ENCODE measurements around the gene ARAP1.

The ARAP1 gene

GRCh38 chr11:72703267-72704008 is 48.8 kb downstream of the ARAP1 start:
- H3K4me3 ChIP-seq (replicated peaks in 1 of 2; ENCODE audit: low read depth in 2 of 2, low read length in 2 of 2): no peak overlapping the region
- TF ChIP-seq, protein P1, sequence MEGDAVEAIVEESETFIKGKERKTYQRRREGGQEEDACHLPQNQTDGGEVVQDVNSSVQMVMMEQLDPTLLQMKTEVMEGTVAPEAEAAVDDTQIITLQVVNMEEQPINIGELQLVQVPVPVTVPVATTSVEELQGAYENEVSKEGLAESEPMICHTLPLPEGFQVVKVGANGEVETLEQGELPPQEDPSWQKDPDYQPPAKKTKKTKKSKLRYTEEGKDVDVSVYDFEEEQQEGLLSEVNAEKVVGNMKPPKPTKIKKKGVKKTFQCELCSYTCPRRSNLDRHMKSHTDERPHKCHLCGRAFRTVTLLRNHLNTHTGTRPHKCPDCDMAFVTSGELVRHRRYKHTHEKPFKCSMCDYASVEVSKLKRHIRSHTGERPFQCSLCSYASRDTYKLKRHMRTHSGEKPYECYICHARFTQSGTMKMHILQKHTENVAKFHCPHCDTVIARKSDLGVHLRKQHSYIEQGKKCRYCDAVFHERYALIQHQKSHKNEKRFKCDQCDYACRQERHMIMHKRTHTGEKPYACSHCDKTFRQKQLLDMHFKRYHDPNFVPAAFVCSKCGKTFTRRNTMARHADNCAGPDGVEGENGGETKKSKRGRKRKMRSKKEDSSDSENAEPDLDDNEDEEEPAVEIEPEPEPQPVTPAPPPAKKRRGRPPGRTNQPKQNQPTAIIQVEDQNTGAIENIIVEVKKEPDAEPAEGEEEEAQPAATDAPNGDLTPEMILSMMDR (IDR thresholded peaks at IDR 0.05; ENCODE audit: low read depth, low read length): no peak
- DNase-seq (ENCODE audit: low read depth in 2 of 2): peak; percentile 57 to 94

DNA sequence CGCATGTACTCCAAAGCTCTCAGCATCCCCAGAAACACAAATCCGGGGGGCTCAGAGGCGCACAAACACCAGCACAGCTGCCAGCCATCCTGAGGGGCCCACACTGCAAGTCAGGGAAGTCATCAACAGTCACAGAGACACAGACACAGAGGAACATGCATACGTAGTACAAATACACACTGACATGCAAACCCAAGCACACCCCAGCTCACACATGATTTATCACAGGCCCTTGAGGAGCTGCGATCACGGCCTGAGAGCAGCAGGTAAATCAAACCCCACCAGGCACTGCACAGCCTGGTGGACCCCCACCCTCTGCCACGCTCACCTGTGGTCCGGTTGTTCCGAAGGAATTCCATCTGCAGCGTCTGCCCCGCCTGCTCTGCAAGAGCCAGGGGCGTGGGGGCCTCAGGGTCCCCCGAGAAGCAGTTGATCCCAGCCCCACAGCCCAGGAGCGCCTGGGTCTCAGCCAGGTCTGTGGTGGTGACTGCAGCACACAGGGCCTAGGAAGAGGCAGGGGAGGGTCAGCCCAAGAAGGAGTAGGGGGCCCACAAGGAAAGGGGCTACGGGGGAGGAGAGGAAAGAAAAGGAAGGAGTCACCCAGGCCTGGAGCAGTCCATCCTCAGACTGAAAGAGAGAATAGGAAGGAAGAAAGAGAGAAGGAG is 49.5 kb downstream of the ARAP1 start:
- no peak for DNase-seq (ENCODE audit: low read depth in 2 of 2)
- TF ChIP-seq, protein P1 (IDR thresholded peaks at IDR 0.05; ENCODE audit: low read depth, low read length): no peak
- H3K4me3 ChIP-seq (replicated peaks in 1 of 2; ENCODE audit: low read depth in 2 of 2, low read length in 2 of 2): peak overlapping the region in 1 of 2 donors; percentile 13

DNA sequence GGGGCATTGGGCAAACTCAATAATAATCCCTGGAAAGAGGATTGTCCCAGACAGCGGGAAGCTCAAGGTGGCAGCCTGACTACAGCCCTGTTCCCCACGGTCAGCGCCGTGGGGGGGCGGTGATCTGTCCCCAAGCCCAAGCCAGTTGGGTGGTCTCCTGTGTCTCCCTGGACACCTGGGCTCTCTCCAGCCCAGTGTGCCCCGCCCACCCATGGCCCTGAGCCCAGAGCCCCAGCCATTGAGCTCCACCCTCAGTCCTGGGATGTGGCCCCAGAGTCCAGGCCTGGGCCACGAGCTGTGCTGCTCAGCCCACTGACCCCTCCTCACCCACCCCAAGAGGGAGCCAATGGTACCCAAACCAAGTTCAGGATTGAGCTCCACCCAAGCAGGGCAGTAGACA is 50.1 kb downstream of the ARAP1 start:
- TF ChIP-seq, protein P1 (IDR thresholded peaks at IDR 0.05; ENCODE audit: low read depth, low read length): no peak
- peak overlapping the region in 1 of 2 donors; percentile 13 for H3K4me3 ChIP-seq (replicated peaks in 1 of 2; ENCODE audit: low read depth in 2 of 2, low read length in 2 of 2)
- no peak for DNase-seq (ENCODE audit: low read depth in 2 of 2)

DNA sequence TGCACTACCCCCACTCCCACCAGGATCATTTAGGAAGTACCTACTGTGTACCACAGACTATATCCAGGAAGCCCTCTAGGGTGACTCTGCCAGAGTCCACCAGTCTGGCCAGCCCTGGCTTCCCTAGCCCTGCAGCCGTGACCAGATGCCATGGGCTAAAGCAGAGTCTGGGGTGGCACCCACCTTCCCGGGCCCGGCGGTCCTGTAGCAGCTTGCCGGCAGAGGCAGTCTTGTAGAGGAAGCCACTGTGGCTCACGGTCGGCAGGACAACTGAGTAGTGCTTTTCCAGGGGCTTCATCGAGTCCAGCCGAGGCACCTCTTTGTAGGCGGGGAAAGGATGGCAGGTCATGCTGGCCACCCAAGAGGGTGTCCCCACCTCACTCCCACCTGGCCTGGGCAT is 50.7 kb downstream of the ARAP1 start:
- no peak for DNase-seq (ENCODE audit: low read depth in 2 of 2)
- no peak overlapping the region for H3K4me3 ChIP-seq (replicated peaks in 1 of 2; ENCODE audit: low read depth in 2 of 2, low read length in 2 of 2)
- TF ChIP-seq, protein P1 (IDR thresholded peaks at IDR 0.05; ENCODE audit: low read depth, low read length): no peak

DNA sequence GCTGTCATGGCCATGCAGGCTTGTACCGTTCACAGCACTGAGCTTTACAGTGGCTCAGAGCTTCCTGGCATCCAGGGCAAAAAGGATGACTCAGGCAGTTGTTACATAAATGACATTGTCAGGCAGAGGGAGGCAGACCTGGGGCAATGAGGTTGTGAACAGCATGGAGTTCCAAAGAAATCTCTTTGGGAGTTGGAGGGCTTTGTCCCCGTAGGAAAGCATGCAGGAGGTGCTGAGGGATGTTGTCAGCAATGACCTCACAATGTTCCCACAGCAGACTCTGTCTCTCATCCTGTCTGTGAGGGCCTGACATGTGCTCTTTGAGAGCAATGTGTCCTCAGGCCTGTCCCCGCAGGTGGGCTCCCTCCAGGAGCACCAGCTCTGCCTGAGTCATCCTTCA is 52.1 kb downstream of the ARAP1 start:
- H3K4me3 ChIP-seq (replicated peaks in 1 of 2; ENCODE audit: low read depth in 2 of 2, low read length in 2 of 2): no peak overlapping the region
- TF ChIP-seq, protein P1 (IDR thresholded peaks at IDR 0.05; ENCODE audit: low read depth, low read length): no peak
- peak; percentile 39 to 56 for DNase-seq (ENCODE audit: low read depth in 2 of 2)

DNA sequence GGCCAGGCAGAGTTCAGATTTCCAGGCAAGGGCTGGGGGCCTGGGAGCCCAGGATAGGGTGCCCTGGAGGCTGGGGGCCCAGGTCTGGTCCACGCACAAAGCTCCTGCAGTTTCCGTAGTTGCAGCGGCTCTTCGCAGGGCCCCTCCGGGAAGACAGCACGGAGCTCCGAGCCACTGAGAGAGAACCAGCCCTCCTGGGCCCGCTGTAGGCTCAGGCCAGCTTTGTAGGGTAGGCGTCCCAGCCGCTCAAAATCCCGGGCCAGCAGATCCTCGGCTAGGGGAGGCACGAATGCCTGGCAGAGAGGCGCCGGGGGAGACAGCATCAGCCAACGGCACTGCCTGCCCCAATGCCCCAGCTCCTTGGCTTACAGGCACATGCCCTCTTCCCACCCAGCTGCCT is 54.4 kb downstream of the ARAP1 start:
- no peak overlapping the region for H3K4me3 ChIP-seq (replicated peaks in 1 of 2; ENCODE audit: low read depth in 2 of 2, low read length in 2 of 2)
- TF ChIP-seq, protein P1 (IDR thresholded peaks at IDR 0.05; ENCODE audit: low read depth, low read length): no peak
- no peak for DNase-seq (ENCODE audit: low read depth in 2 of 2)
